H9 (cell line): Measurements from ENCODE around the gene NPAS2. TPM values are rescaled to one million over a fixed set of nuclear protein-coding genes. Genes with fewer than 3 reads are reported as not detected.

Experiments used
- DNase-seq: peaks from one replicate; pipeline ENCODE4 v3.0.0-alpha.2; 2017
- H2AFZ ChIP-seq: one replicate; pipeline ENCODE4 v1.6.1; 2013; ENCODE audit warnings: mild to moderate bottlenecking, low read length, control low read depth, moderate library complexity
- H2AK5ac ChIP-seq: 2 replicates; pipeline ENCODE4 v1.6.1; 2013; ENCODE audit warnings: low read length, control low read depth, mixed read lengths; ENCODE audit not compliant: insufficient read length
- H2BK120ac ChIP-seq: one replicate; pipeline ENCODE4 v1.6.1; 2013; ENCODE audit warnings: low read depth, mild to moderate bottlenecking, low read length, control low read depth, inconsistent platforms; ENCODE audit not compliant: poor library complexity, severe bottlenecking
- H2BK12ac ChIP-seq: 2 replicates; pipeline ENCODE4 v1.6.1; 2013; ENCODE audit warnings: low read length, control low read depth, mixed read lengths, low read depth; ENCODE audit not compliant: insufficient read length
- H2BK15ac ChIP-seq: 2 replicates; pipeline ENCODE4 v1.6.1; 2013; ENCODE audit warnings: low read depth, low read length, control low read depth
- H2BK20ac ChIP-seq: one replicate; pipeline ENCODE4 v1.6.1; 2013; ENCODE audit warnings: low read depth, mild to moderate bottlenecking, low read length, control low read depth, inconsistent platforms; ENCODE audit not compliant: poor library complexity, severe bottlenecking
- H2BK5ac ChIP-seq: 2 replicates; pipeline ENCODE4 v1.6.1; 2013; ENCODE audit warnings: low read length, control low read depth, mixed read lengths; ENCODE audit not compliant: insufficient read length
- H3K14ac ChIP-seq: 2 replicates; pipeline ENCODE4 v1.6.1; 2013; ENCODE audit warnings: low read length, control low read depth; ENCODE audit not compliant: insufficient read depth
- H3K18ac ChIP-seq: 2 replicates; pipeline ENCODE4 v1.6.1; 2013; ENCODE audit warnings: low read depth, mild to moderate bottlenecking, mixed read lengths, low read length, control low read depth; ENCODE audit not compliant: insufficient read length
- H3K23ac ChIP-seq: 2 replicates; pipeline ENCODE4 v1.6.1; 2013; ENCODE audit warnings: low read length, control low read depth, mixed read lengths, low read depth; ENCODE audit not compliant: insufficient read length
- H3K23me2 ChIP-seq: 2 replicates; pipeline ENCODE4 v1.6.1; 2013; ENCODE audit warnings: low read depth, mild to moderate bottlenecking, mixed read lengths, low read length, control low read depth; ENCODE audit not compliant: insufficient read length, poor library complexity, severe bottlenecking
- H3K27ac ChIP-seq: 2 replicates; pipeline ENCODE4 v1.5.1; 2013; ENCODE audit warnings: low read length, control low read depth, mixed read lengths, low read depth; ENCODE audit not compliant: insufficient read length
- H3K27me3 ChIP-seq: 2 replicates; pipeline ENCODE4 v1.6.1; 2013; ENCODE audit warnings: low read length, control low read depth, inconsistent platforms; ENCODE audit not compliant: insufficient read depth
- H3K4ac ChIP-seq: 2 replicates; pipeline ENCODE4 v1.6.1; 2013; ENCODE audit warnings: low read depth, mild to moderate bottlenecking, control low read depth, inconsistent platforms, low read length, moderate library complexity
- H3K4me1 ChIP-seq: 2 replicates; pipeline ENCODE4 v1.6.1; 2013; ENCODE audit warnings: low read length, control low read depth, inconsistent platforms; ENCODE audit not compliant: insufficient read depth
- H3K4me2 ChIP-seq: 2 replicates; pipeline ENCODE4 v1.6.1; 2013; ENCODE audit warnings: low read length, control low read depth, mixed read lengths; ENCODE audit not compliant: insufficient read length, insufficient read depth
- H3K56ac ChIP-seq: 2 replicates; pipeline ENCODE4 v1.6.1; 2013; ENCODE audit warnings: low read depth, mild to moderate bottlenecking, mixed read lengths, low read length, control low read depth; ENCODE audit not compliant: insufficient read length
- H3K79me1 ChIP-seq: 2 replicates; pipeline ENCODE4 v1.6.1; 2013; ENCODE audit warnings: low read depth, mild to moderate bottlenecking, moderate library complexity, low read length, control low read depth, inconsistent platforms; ENCODE audit not compliant: insufficient read depth, poor library complexity, severe bottlenecking
- H3K79me2 ChIP-seq: 2 replicates; pipeline ENCODE4 v1.6.1; 2013; ENCODE audit warnings: low read length, control low read depth, inconsistent platforms; ENCODE audit not compliant: insufficient read depth
- H3K9ac ChIP-seq: 2 replicates; pipeline ENCODE4 v1.6.1; 2013; ENCODE audit warnings: low read length, control low read depth, mixed read lengths; ENCODE audit not compliant: insufficient read length; ENCODE audit errors: extremely low read depth
- H3K9me3 ChIP-seq: one replicate; pipeline ENCODE4 v1.6.1; 2013; ENCODE audit warnings: low read depth, low read length, inconsistent platforms; ENCODE audit not compliant: control insufficient read depth
- H3T11ph ChIP-seq: one replicate; pipeline ENCODE4 v1.6.1; 2013; ENCODE audit warnings: mild to moderate bottlenecking, low read length, control low read depth, inconsistent platforms
- H4K20me1 ChIP-seq: one replicate; pipeline ENCODE4 v1.6.1; 2013; ENCODE audit not compliant: control insufficient read depth, insufficient read length, insufficient read depth
- H4K5ac ChIP-seq: 2 replicates; pipeline ENCODE4 v1.6.1; 2013; ENCODE audit warnings: low read depth, mild to moderate bottlenecking, mixed read lengths, low read length, control low read depth; ENCODE audit not compliant: insufficient read length
- H4K8ac ChIP-seq: replicated peaks from 2 replicates; pipeline ENCODE4 v1.6.1; 2013; ENCODE audit warnings: low read length, control low read depth, mixed read lengths, low read depth; ENCODE audit not compliant: insufficient read length
- H4K91ac ChIP-seq: 2 replicates; pipeline ENCODE4 v1.6.1; 2013; ENCODE audit warnings: low read depth, mild to moderate bottlenecking, moderate library complexity, mixed read lengths, low read length, control low read depth; ENCODE audit not compliant: insufficient read length
- H3K27ac Mint-ChIP-seq, 3 experiments: 2 replicates in 2 of 3; 3 replicates in 1 of 3; pipeline ENCODE4 v1.8.0; 2020 to 2021; ENCODE audit warnings: mixed read lengths in 3 of 3, mild to moderate bottlenecking in 1 of 3, moderate library complexity in 1 of 3
- H3K27me3 Mint-ChIP-seq: 2 replicates; pipeline ENCODE4 v1.8.0; 2021; ENCODE audit warnings: low read depth, mild to moderate bottlenecking, moderate library complexity, mixed read lengths
- H3K36me3 Mint-ChIP-seq, 3 experiments: 2 replicates in 2 of 3; 3 replicates in 1 of 3; pipeline ENCODE4 v1.8.0; 2020 to 2021; ENCODE audit warnings: low read depth in 3 of 3, mixed read lengths in 3 of 3; ENCODE audit not compliant: insufficient read depth in 1 of 3
- H3K4me1 Mint-ChIP-seq, 2 experiments: 2 replicates each; pipeline ENCODE4 v1.8.0; 2020; ENCODE audit warnings: mixed read lengths in 2 of 2
- H3K4me3 Mint-ChIP-seq, 2 experiments: 2 replicates in 1 of 2; 3 replicates in 1 of 2; pipeline ENCODE4 v1.8.0; 2020 to 2021; ENCODE audit warnings: mild to moderate bottlenecking in 2 of 2, mixed read lengths in 2 of 2, moderate library complexity in 1 of 2
- H3K9me3 Mint-ChIP-seq, 2 experiments: 2 replicates in 1 of 2; 3 replicates in 1 of 2; pipeline ENCODE4 v1.8.0; 2020; ENCODE audit warnings: mild to moderate bottlenecking in 2 of 2, mixed read lengths in 2 of 2, moderate library complexity in 1 of 2
- CTCF ChIP-seq: fragments of 200-600 bp; sonication (generic); conservative IDR thresholded peaks from 3 replicates; pipeline ENCODE4 v1.8.0; 2021; ENCODE audit warnings: antibody characterized with exemption, mild to moderate bottlenecking
- WGBS: extraction: QIAGEN DNeasy Blood & Tissue Kit; methylation state at CpG from one replicate; pipeline ENCODE4 v1.1.7; 2013; ENCODE audit warnings: missing lambda C conversion rate, low lambda C conversion rate, mixed read lengths; ENCODE audit not compliant: insufficient read length; ENCODE audit errors: extremely low coverage; 5-methylcytosine and 5-hydroxymethylcytosine counted together
- total RNA-seq: library from RNA; stranded (reverse); gene quantifications from 2 replicates; pipeline ENCODE4 v1.2.1, GENCODE V29; 2021

NPAS2 gene
- total RNA-seq, 1 experiment from 2014 or later = 1.3 TPM

- H3K27me3 ChIP-seq = no peaks in the 10 kb centered on the region
- no peak overlapping the region for H4K91ac ChIP-seq
- H3K79me2 ChIP-seq = no peaks in the 10 kb centered on the region
- H3K18ac ChIP-seq = no peak overlapping the region
- H3K14ac ChIP-seq = no peak overlapping the region
- no peaks in the 10 kb centered on the region for H4K20me1 ChIP-seq
- no peak overlapping the region for H2BK12ac ChIP-seq
- no peak overlapping the region for H2BK5ac ChIP-seq
- no peak overlapping the region for H3K23ac ChIP-seq
- H3K27ac ChIP-seq = no peak overlapping the region
- no peak for TF ChIP-seq CTCF
- H2BK15ac ChIP-seq = no peak overlapping the region
- no peak overlapping the region for H3K56ac ChIP-seq
- no peak for DNase-seq
- no peak overlapping the region for H2BK120ac ChIP-seq
- no peak overlapping the region for H3K4me3 Mint-ChIP-seq
- 0 out of 2 replicates have a peak, but pooled peaks cover 4% of the 10 kb centered on the region for H3K4me1 ChIP-seq
- peaks cover 26% of the 10 kb centered on the region for H3K27me3 Mint-ChIP-seq
- no peaks in the 10 kb centered on the region for H3K9me3 ChIP-seq
- no peak overlapping the region for H4K8ac ChIP-seq
- no peaks in the 10 kb centered on the region for H3K23me2 ChIP-seq
- no peak overlapping the region for H2AK5ac ChIP-seq
- no peak overlapping the region for H3T11ph ChIP-seq
- H3K36me3 Mint-ChIP-seq = no peaks in the 10 kb centered on the region
- peaks cover 27 to 33% of the 10 kb centered on the region in 2 experiments for H3K4me1 Mint-ChIP-seq
- no peak overlapping the region for H3K9ac ChIP-seq
- H3K4me2 ChIP-seq = no peak overlapping the region
- no peak overlapping the region for H4K5ac ChIP-seq
- no CpG with 5 or more reads among the region's 5 CpGs for WGBS
- no peak overlapping the region for H2BK20ac ChIP-seq
- H3K9me3 Mint-ChIP-seq = peaks cover 0 to 5% of the 10 kb centered on the region in 2 experiments; a peak in 1 of 5 replicates
- H3K79me1 ChIP-seq = no peaks in the 10 kb centered on the region
- H3K4ac ChIP-seq = no peak overlapping the region
- no peak overlapping the region for H2AFZ ChIP-seq
- no peak overlapping the region for H3K27ac Mint-ChIP-seq
These were observed 9.3 kb upstream of the NPAS2 start for GRCh38 chr2:100810603-100811145.
